ENCODE data around the gene KRT17. TPM values are rescaled to one million over a fixed set of nuclear protein-coding genes. Genes with fewer than 3 reads are reported as not detected.

KRT17 gene
- total and polyA plus RNA-seq, 2 of the 4 experiments (the other 2 are of a cell fraction) = 2.5 to 4.6 TPM

DNA sequence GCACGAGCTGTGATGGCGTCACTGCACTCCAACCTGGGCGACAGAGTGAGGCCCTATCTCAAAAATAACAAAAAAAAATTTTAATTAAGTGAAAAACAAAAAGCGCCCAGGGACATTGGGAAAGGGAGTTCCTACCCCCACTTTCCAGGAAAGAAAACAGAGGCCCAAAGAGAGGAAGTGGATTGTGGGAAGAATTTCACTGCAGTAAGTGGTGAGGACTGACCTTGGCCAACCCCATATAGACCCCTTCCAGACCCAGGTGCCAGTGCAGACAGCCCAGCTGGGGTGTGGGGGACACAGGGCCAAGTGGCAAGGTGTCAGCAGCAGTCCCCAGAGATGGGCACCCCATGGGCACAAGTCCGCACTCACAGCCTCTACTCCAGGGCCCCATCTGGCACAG lies 29.0 kb upstream of the KRT17 start:
- Histone ChIP-seq H3K4ac (ENCODE audit: low read depth, low read length) (no peak overlapping the region), H2BK120ac (ENCODE audit: low read depth, low read length) (no peak overlapping the region), H3K9me3 (ENCODE audit: control insufficient read depth, insufficient read depth, low read length) (no peaks in the 10 kb centered on the region), H3K14ac (replicated peaks; ENCODE audit: low read depth, low read length) (no peak overlapping the region), H4K91ac (ENCODE audit: insufficient read depth, low read depth, low read length) (no peak overlapping the region), H3K27me3 (ENCODE audit: control insufficient read depth, insufficient read depth, low read length) (no peaks in the 10 kb centered on the region; the same call in 1 of the 2 replicates), H4K8ac (ENCODE audit: low read depth in 2 of 2, low read length in 2 of 2) (no peak overlapping the region), H3K56ac (ENCODE audit: extremely low read depth, insufficient read depth, low read length) (no peak overlapping the region), H2AK5ac (ENCODE audit: low read depth, low read length) (no peak overlapping the region), H2AK9ac (replicated peaks; ENCODE audit: low read depth, low read length, poor library complexity) (no peak overlapping the region), H3K27ac (ENCODE audit: insufficient read depth, low read length) (no peak overlapping the region), H3K4me1 (ENCODE audit: control insufficient read depth, insufficient read depth, low read length) (peaks cover 3% of the 10 kb centered on the region), H4K20me1 (ENCODE audit: insufficient read depth, low read length) (no peaks in the 10 kb centered on the region), H3K36me3 (ENCODE audit: control insufficient read depth, insufficient read depth, low read length) (no peaks in the 10 kb centered on the region), H2AFZ (replicated peaks; ENCODE audit: low read length, poor library complexity) (no peak overlapping the region), H3K9ac (ENCODE audit: low read depth, low read length) (no peak overlapping the region), H3K79me1 (ENCODE audit: low read depth in 1 of 2, low read length in 2 of 2) (no peaks in the 10 kb centered on the region), H3K9me1 (ENCODE audit: insufficient read depth, low read length) (peaks cover 8% of the 10 kb centered on the region), H3K4me3 (ENCODE audit: insufficient read depth, low read depth, low read length) (no peak overlapping the region), H4K5ac (ENCODE audit: low read depth, low read length) (no peak overlapping the region), H3K4me2 (ENCODE audit: low read depth, low read length) (no peak overlapping the region), H2BK15ac (ENCODE audit: low read depth, low read length) (no peak overlapping the region), H2BK20ac (ENCODE audit: low read depth, low read length) (no peak overlapping the region), H2BK5ac (ENCODE audit: low read depth, low read length, poor library complexity, severe bottlenecking) (no peak overlapping the region), H3K23ac (ENCODE audit: low read depth, low read length) (no peak overlapping the region), H3K18ac (ENCODE audit: low read depth, low read length) (no peak overlapping the region)
- ChIA-PET CTCF (interaction anchor here (1.6 to 2.6 kb wide), 2 partner anchors 9 to 104 kb away, joined by 9 to 17 read pairs; no protein-coding TSS in a partner anchor), POLR2A (ENCODE audit: unreplicated experiment) (no interaction called here)
- dilution Hi-C loops (cut with HindIII; ENCODE audit: low sequenced_read_pairs, unreplicated experiment) = no loop called here
- 100% methylated on average over 1 of the region's 5 CpGs; no CpG with 5 or more reads in 1 of the 2 experiments for WGBS, 2 experiments (ENCODE audit: extremely low coverage in 2 of 2, insufficient read length in 1 of 2)
- BruUV-seq (replicated peaks) = no TSS peak
- ATAC-seq (ENCODE audit: low read depth) (no peak), DNase-seq (no peak)
- TF ChIP-seq RCOR1 (IDR thresholded peaks at IDR 0.05; ENCODE audit: insufficient replicate concordance, low read length) = no peak
- in situ Hi-C loops (cut with MboI; ENCODE audit: low sequenced_read_pairs) = loop anchor here (25.0 kb wide), 1 partner anchor 1291 kb away; the partner anchor contains the start of gene GJD3
- intact Hi-C loops (cut with micrococcal nuclease) = no loop called here

Measured in IMR-90 (cell line).